Neuronal stem cell (in vitro differentiated cells): ENCODE results near the gene KLHL22.

Experiments
- DNase-seq: peaks from one replicate; pipeline ENCODE4 v3.0.0-alpha.2; 2013; ENCODE audit warnings: low spot score
- H2AFZ ChIP-seq: one replicate; pipeline ENCODE4 v1.6.1; 2013; ENCODE audit warnings: mild to moderate bottlenecking, low read length, inconsistent platforms
- H2AK5ac ChIP-seq: 2 replicates; pipeline ENCODE4 v1.6.1; 2013; ENCODE audit warnings: low read depth, mild to moderate bottlenecking, inconsistent platforms, low read length, moderate library complexity, mixed read lengths
- H2BK120ac ChIP-seq: 2 replicates; pipeline ENCODE4 v1.6.1; 2013; ENCODE audit warnings: low read depth, mild to moderate bottlenecking, inconsistent platforms, low read length, moderate library complexity, mixed read lengths
- H2BK12ac ChIP-seq: one replicate; pipeline ENCODE4 v1.6.1; 2013; ENCODE audit warnings: low read length, inconsistent platforms
- H2BK15ac ChIP-seq: 2 replicates; pipeline ENCODE4 v1.6.1; 2013; ENCODE audit warnings: mild to moderate bottlenecking, low read length, inconsistent platforms, mixed read lengths
- H2BK5ac ChIP-seq: one replicate; pipeline ENCODE4 v1.6.1; 2013; ENCODE audit warnings: inconsistent platforms, mild to moderate bottlenecking, low read length, moderate library complexity
- H3K14ac ChIP-seq: one replicate; pipeline ENCODE4 v1.6.1; 2013; ENCODE audit warnings: low read length, inconsistent platforms
- H3K18ac ChIP-seq: 2 replicates; pipeline ENCODE4 v1.6.1; 2013; ENCODE audit warnings: low read length, inconsistent platforms
- H3K23ac ChIP-seq: 2 replicates; pipeline ENCODE4 v1.6.1; 2013; ENCODE audit warnings: low read depth, mild to moderate bottlenecking, mixed read lengths, low read length, inconsistent platforms; ENCODE audit not compliant: poor library complexity
- H3K27ac ChIP-seq: replicated peaks from 3 replicates; pipeline ENCODE4 v1.5.1; 2013; ENCODE audit warnings: low read length, inconsistent platforms
- H3K27me3 ChIP-seq, 3 experiments: 2 replicates each; pipeline ENCODE4 v1.6.1; 2013; ENCODE audit warnings: low read length in 3 of 3, mild to moderate bottlenecking in 2 of 3, inconsistent platforms in 1 of 3, low read depth in 1 of 3, mixed read lengths in 1 of 3, moderate library complexity in 1 of 3; ENCODE audit not compliant: control insufficient read depth in 3 of 3, insufficient read depth in 3 of 3
- H3K36me3 ChIP-seq, 2 donors: replicated peaks in 1 of 2; 2 replicates each; pipeline ENCODE4 v1.6.1; 2013; ENCODE audit warnings: low read length in 2 of 2; ENCODE audit not compliant: control insufficient read depth in 2 of 2, insufficient read depth in 2 of 2
- H3K4ac ChIP-seq: 2 replicates; pipeline ENCODE4 v1.6.1; 2013; ENCODE audit warnings: inconsistent platforms, mild to moderate bottlenecking, low read length, moderate library complexity
- H3K4me1 ChIP-seq, 2 donors: 1 replicate in 1 of 2; 2 replicates in 1 of 2; pipeline ENCODE4 v1.6.1; 2013; ENCODE audit warnings: low read length in 2 of 2, low read depth in 1 of 2; ENCODE audit not compliant: control insufficient read depth in 2 of 2, insufficient read depth in 1 of 2
- H3K4me2 ChIP-seq: one replicate; pipeline ENCODE4 v1.6.1; 2013; ENCODE audit warnings: mild to moderate bottlenecking, low read length, inconsistent platforms; ENCODE audit not compliant: insufficient read depth, poor library complexity, severe bottlenecking
- H3K4me3 ChIP-seq, 2 donors: 2 replicates each; pipeline ENCODE4 v1.5.1; 2013; ENCODE audit warnings: low read length in 2 of 2, mild to moderate bottlenecking in 2 of 2, inconsistent platforms in 1 of 2, moderate library complexity in 1 of 2
- H3K79me1 ChIP-seq: one replicate; pipeline ENCODE4 v1.6.1; 2013; ENCODE audit warnings: low read depth, mild to moderate bottlenecking, inconsistent platforms, low read length, moderate library complexity
- H3K9ac ChIP-seq: one replicate; pipeline ENCODE4 v1.6.1; 2013; ENCODE audit warnings: mild to moderate bottlenecking, low read depth, low read length, inconsistent platforms; ENCODE audit not compliant: poor library complexity
- H3K9me3 ChIP-seq, 2 donors: replicated peaks in 1 of 2; 2 replicates each; pipeline versions ENCODE3 to v1.6.1; 2013; ENCODE audit warnings: low read length in 2 of 2, mild to moderate bottlenecking in 2 of 2, inconsistent platforms in 1 of 2, low read depth in 1 of 2, mixed read lengths in 1 of 2, moderate library complexity in 1 of 2; ENCODE audit not compliant: control insufficient read depth in 2 of 2, insufficient read depth in 1 of 2
- H4K8ac ChIP-seq: one replicate; pipeline ENCODE4 v1.6.1; 2013; ENCODE audit warnings: low read depth, mild to moderate bottlenecking, inconsistent platforms, low read length, moderate library complexity
- H4K91ac ChIP-seq: one replicate; pipeline ENCODE4 v1.6.1; 2013; ENCODE audit warnings: low read length, low read depth, mild to moderate bottlenecking, inconsistent platforms; ENCODE audit not compliant: poor library complexity
- WGBS, 2 donors: extraction: QIAGEN DNeasy Blood & Tissue Kit; methylation state at CpG; one replicate each; pipeline ENCODE4 v1.1.7; 2013; ENCODE audit warnings: missing lambda C conversion rate in 2 of 2, mixed read lengths in 1 of 2; ENCODE audit not compliant: insufficient read length in 2 of 2, insufficient replicate concordance in 1 of 2; ENCODE audit errors: extremely low coverage in 2 of 2; 5-methylcytosine and 5-hydroxymethylcytosine counted together

Gene KLHL22

DNA sequence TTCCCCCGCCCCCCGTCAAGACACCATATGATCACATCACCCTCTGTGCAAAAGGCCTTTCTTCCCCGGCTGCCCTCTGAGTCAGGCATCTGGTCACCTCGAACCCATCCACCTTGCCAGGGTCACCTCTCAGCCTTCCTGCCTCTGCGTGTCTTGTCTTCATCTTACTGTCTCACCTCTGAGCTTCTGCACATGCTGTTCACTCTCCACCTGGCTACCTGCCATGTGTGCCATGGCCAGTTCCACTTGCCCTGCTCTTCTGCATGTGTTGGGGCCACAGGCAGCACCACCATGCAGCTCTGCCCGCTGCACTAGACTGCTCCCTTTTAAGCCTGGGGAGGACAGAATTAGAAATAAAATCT is 91.8 kb downstream of the KLHL22 start:
- H3K4me1 ChIP-seq: no peaks in the 10 kb centered on the region
- no peak overlapping the region for H3K18ac ChIP-seq
- H3K27ac ChIP-seq: no peak overlapping the region
- H4K91ac ChIP-seq: no peak overlapping the region
- H2BK15ac ChIP-seq: no peak overlapping the region
- no CpG with 5 or more reads among the region's 6 CpGs for WGBS, 2 donors
- H3K23ac ChIP-seq: peak overlapping the region; percentile 95
- no peak overlapping the region for H4K8ac ChIP-seq
- no peaks in the 10 kb centered on the region for H3K27me3 ChIP-seq
- no peak overlapping the region for H2BK120ac ChIP-seq
- H3K36me3 ChIP-seq: peaks cover 40 to 92% of the 10 kb centered on the region in 2 donors
- DNase-seq: no peak
- no peak overlapping the region for H3K4me2 ChIP-seq
- H2AK5ac ChIP-seq: no peak overlapping the region
- H3K14ac ChIP-seq: no peak overlapping the region
- H3K9me3 ChIP-seq: no peaks in the 10 kb centered on the region
- no peak overlapping the region for H3K4me3 ChIP-seq
- H2BK5ac ChIP-seq: no peak overlapping the region
- H3K4ac ChIP-seq: peak overlapping the region; percentile 71
- H2BK12ac ChIP-seq: no peak overlapping the region
- peaks cover 17% of the 10 kb centered on the region for H3K79me1 ChIP-seq
- no peak overlapping the region for H3K9ac ChIP-seq
- H2AFZ ChIP-seq: no peak overlapping the region

DNA sequence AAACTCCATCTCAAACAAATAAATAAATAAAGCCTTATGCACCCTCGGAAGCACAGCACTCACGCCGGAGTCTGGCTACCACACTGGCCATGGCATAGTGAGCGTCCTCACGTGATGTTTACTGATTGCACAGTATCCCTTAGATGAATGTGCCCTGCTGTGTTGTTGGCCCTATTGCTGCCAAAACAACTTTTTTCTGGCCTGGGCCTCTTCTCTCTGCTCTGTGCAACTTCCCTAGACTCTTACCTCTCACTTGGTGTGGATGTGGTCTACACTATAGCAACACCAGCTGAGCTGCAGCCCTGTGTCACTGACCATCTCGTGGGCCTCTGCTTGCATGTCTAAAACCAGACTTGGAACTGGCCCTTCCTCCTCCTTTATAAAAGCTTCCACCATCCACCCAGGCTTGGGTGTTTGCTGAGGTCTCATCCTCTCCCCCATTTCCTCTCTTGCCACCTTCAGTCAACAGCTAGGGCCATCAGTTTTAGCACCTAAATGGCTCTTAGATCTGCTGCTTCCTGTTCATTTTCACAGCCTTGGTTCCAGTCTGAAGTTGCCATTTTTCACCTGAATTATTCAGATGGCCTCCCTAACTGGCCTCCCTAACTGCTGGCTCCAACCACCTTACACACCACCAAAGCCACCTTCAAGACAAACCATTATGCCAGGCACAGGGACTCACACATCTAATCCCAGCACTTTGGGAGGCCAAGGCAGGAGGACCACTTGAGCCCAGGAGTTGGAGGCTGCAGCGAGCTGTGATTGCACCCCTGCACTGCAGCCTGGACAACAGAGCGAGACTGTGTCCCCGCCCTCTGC is 92.4 kb downstream of the KLHL22 start:
- Histone ChIP-seq H4K91ac (no peak overlapping the region), H3K9ac (no peak overlapping the region), H3K4me3 (no peak overlapping the region), H2BK5ac (no peak overlapping the region), H2AFZ (no peak overlapping the region), H3K4me2 (no peak overlapping the region), H4K8ac (no peak overlapping the region), H3K14ac (no peak overlapping the region), H3K23ac (no peak overlapping the region), H2BK15ac (no peak overlapping the region), H3K27me3 (no peaks in the 10 kb centered on the region), H2AK5ac (no peak overlapping the region), H2BK120ac (no peak overlapping the region), H3K4ac (no peak overlapping the region), H3K18ac (no peak overlapping the region), H3K79me1 (peaks cover 17% of the 10 kb centered on the region), H3K27ac (no peak overlapping the region), H3K4me1 (no peaks in the 10 kb centered on the region), H3K9me3 (no peaks in the 10 kb centered on the region), H2BK12ac (no peak overlapping the region), H3K36me3 (peaks cover 40 to 90% of the 10 kb centered on the region in 2 donors)
- WGBS, 2 donors: no CpG with 5 or more reads among the region's 9 CpGs
- no peak for DNase-seq

DNA sequence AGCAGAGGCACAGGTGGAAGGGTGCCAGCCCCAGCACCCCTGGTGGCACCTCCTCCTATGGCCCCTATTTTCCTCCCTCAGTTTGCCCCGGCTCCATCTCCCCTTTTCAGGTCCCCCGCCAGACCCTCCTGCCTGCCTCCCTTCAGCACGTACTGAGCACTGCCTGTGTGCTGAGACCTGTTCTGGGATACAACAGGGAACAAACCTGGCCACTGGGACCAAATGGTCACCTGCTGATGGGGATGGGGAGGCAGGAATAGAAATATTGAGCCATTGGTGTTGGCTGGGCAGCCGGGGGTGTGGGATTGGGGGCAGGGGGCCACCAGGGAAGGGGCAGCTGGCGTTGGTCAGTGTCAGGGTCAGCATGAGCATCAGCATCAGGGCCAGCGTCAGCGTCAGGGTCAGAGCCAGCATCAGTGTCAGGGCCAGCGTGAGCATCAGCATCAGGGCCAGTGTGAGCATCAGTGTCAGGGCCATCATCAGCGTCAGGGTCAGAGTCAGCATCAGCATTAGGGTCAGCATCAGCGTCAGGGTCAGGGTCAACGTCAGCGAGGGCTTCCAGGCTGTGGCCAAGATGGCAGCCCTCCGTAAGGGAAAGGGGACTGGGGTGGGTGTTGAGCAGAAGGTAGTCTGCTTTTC is 94.1 kb downstream of the KLHL22 start:
- Histone ChIP-seq H3K4me2 (no peak overlapping the region), H3K36me3 (peaks cover 27 to 86% of the 10 kb centered on the region in 2 donors), H2AK5ac (no peak overlapping the region), H3K18ac (no peak overlapping the region), H3K27me3 (no peaks in the 10 kb centered on the region), H3K9ac (peak overlapping the region; percentile 64), H3K14ac (no peak overlapping the region), H4K8ac (no peak overlapping the region), H2AFZ (no peak overlapping the region), H2BK120ac (no peak overlapping the region), H3K4me1 (no peaks in the 10 kb centered on the region), H3K4ac (no peak overlapping the region), H3K9me3 (peaks cover 0 to 4% of the 10 kb centered on the region in 2 donors), H3K4me3 (no peak overlapping the region), H2BK15ac (no peak overlapping the region), H3K27ac (no peak overlapping the region), H2BK12ac (no peak overlapping the region), H3K79me1 (peaks cover 16% of the 10 kb centered on the region), H2BK5ac (no peak overlapping the region), H4K91ac (no peak overlapping the region), H3K23ac (no peak overlapping the region)
- DNase-seq: no peak
- WGBS, 2 donors: no CpG with 5 or more reads among the region's 13 CpGs

DNA sequence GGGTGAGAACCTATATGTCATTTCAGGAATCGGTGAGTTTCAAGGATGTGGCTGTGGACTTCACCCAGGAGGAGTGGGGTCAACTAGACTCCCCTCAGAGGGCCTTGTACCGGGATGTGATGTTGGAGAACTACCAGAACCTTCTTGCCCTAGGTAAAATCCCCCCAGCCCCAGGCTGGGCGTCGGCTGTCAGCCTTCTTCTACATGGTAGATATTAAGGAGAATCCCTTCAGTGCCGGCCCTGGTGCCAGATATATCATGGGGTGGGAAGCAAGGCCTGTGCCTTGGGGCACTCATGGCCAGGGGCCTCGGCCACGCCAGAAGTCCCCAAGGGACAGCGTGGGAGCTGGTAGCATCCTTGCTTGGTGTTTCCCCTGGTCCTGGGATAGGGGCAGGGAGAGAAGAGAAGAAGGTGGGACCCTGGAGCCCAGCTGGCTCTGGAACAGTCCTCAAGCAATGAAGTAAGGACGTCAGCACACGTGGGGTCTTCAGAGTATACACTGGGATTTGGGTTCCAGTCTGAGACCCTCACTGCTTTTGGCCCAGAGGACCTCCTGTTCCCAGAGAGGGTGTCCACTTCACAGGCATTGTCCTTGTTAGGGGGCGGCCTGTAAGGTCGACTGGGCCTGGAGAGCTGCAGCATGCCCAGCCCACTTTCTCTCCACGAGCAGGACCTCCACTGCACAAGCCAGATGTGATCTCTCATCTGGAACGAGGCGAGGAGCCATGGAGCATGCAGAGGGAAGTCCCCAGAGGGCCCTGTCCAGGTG is 94.8 kb downstream of the KLHL22 start:
- peaks cover 0 to under 1% of the 10 kb centered on the region in 2 donors for H3K4me1 ChIP-seq
- H2BK15ac ChIP-seq: no peak overlapping the region
- peaks cover 0 to 4% of the 10 kb centered on the region in 2 donors for H3K9me3 ChIP-seq
- no CpG with 5 or more reads among the region's 15 CpGs for WGBS, 2 donors
- no peak for DNase-seq
- H4K8ac ChIP-seq: no peak overlapping the region
- no peak overlapping the region for H3K18ac ChIP-seq
- no peaks in the 10 kb centered on the region for H3K27me3 ChIP-seq
- no peak overlapping the region for H3K4ac ChIP-seq
- no peak overlapping the region for H3K14ac ChIP-seq
- H3K23ac ChIP-seq: no peak overlapping the region
- peak overlapping the region; percentile 15 for H3K9ac ChIP-seq
- H4K91ac ChIP-seq: no peak overlapping the region
- no peak overlapping the region for H3K4me2 ChIP-seq
- peaks cover 14% of the 10 kb centered on the region for H3K79me1 ChIP-seq
- no peak overlapping the region for H2BK120ac ChIP-seq
- H2AFZ ChIP-seq: no peak overlapping the region
- no peak overlapping the region for H3K4me3 ChIP-seq
- peaks cover 20 to 83% of the 10 kb centered on the region in 2 donors for H3K36me3 ChIP-seq
- no peak overlapping the region for H2AK5ac ChIP-seq
- H2BK12ac ChIP-seq: no peak overlapping the region
- H2BK5ac ChIP-seq: no peak overlapping the region
- H3K27ac ChIP-seq: no peak overlapping the region
